ENCODE results near the gene CPB2. TPM values are rescaled to one million over a fixed set of nuclear protein-coding genes. Genes with fewer than 3 reads are reported as not detected.

Gene CPB2
- total RNA-seq, 1 donor from 2014 or later, result not detected

GRCh38 chr13:46109451-46109850, 4.6 kb upstream of the CPB2 start:
- Mint-ChIP-seq H3K4me3 (ENCODE audit: unreplicated experiment) (no peak overlapping the region), H3K27me3 (ENCODE audit: unreplicated experiment) (peaks cover 5% of the 10 kb centered on the region), H3K27ac (ENCODE audit: unreplicated experiment) (no peak overlapping the region), H3K9me3 (ENCODE audit: unreplicated experiment) (no peaks in the 10 kb centered on the region), H3K4me1 (ENCODE audit: unreplicated experiment) (peaks cover 25% of the 10 kb centered on the region), H3K36me3 (ENCODE audit: low read depth, unreplicated experiment) (no peaks in the 10 kb centered on the region)
- no peak for DNase-seq (ENCODE audit: low spot score)
- no peak for TF ChIP-seq CTCF (IDR thresholded peaks at IDR 0.05; ENCODE audit: unreplicated experiment)

- H3K36me3 Mint-ChIP-seq (ENCODE audit: low read depth, unreplicated experiment), result no peaks in the 10 kb centered on the region
- TF ChIP-seq CTCF (IDR thresholded peaks at IDR 0.05; ENCODE audit: unreplicated experiment), result no peak
- H3K27ac Mint-ChIP-seq (ENCODE audit: unreplicated experiment), result peak overlapping the region; percentile 85
- H3K4me1 Mint-ChIP-seq (ENCODE audit: unreplicated experiment), result peaks cover 20% of the 10 kb centered on the region
- no peak for DNase-seq (ENCODE audit: low spot score)
- no peaks in the 10 kb centered on the region for H3K9me3 Mint-ChIP-seq (ENCODE audit: unreplicated experiment)
- no peak overlapping the region for H3K4me3 Mint-ChIP-seq (ENCODE audit: unreplicated experiment)
- H3K27me3 Mint-ChIP-seq (ENCODE audit: unreplicated experiment), result peaks cover 5% of the 10 kb centered on the region
Measured at GRCh38 chr13:46106839-46107371, 2.1 kb upstream of the CPB2 start.

DNA sequence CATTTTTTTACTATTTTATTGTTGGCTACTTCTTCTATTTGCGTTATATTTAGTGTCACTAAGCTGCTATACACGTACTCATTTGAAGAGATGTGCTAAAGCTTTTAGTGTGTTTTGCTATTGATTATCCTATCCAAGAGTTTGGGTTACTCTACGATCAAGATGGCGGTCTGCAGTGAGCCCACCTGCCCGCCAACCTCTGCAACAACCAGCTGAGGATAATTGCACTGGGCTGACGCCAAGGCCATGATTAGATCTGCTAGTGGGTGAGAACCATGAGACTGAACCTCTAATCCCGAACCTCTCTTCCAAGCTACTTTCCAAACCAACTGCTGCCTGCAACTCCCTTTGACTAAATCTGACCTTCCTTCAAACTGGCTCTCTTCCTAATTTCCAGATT, 1.8 kb downstream of the CPB2 start:
- H3K36me3 Mint-ChIP-seq (ENCODE audit: low read depth, unreplicated experiment), result no peaks in the 10 kb centered on the region
- TF ChIP-seq CTCF (IDR thresholded peaks at IDR 0.05; ENCODE audit: unreplicated experiment), result no peak
- no peaks in the 10 kb centered on the region for H3K9me3 Mint-ChIP-seq (ENCODE audit: unreplicated experiment)
- H3K27me3 Mint-ChIP-seq (ENCODE audit: unreplicated experiment), result peaks cover 3% of the 10 kb centered on the region
- no peak overlapping the region for H3K4me3 Mint-ChIP-seq (ENCODE audit: unreplicated experiment)
- peaks cover 40% of the 10 kb centered on the region for H3K4me1 Mint-ChIP-seq (ENCODE audit: unreplicated experiment)
- no peak overlapping the region for H3K27ac Mint-ChIP-seq (ENCODE audit: unreplicated experiment)
- no peak for DNase-seq (ENCODE audit: low spot score)

DNA sequence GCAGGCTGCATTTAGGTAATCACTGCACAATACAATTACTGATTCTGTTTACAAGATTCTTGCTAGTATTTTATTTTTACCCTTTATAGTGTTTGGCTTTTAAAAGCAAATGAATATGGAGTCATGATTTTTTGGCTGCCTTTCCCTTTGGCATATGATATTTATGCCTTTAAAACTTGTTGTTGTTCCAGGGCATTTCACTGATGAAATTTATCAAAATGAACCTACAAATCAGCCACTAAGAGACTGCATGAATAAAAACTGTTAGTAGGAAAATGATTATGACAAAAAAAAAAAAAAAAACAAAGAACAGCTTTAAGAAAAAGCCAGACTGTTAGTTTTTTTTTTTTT, 2.6 kb downstream of the CPB2 start:
- Mint-ChIP-seq H3K4me1 (ENCODE audit: unreplicated experiment) (peaks cover 35% of the 10 kb centered on the region), H3K36me3 (ENCODE audit: low read depth, unreplicated experiment) (no peaks in the 10 kb centered on the region), H3K9me3 (ENCODE audit: unreplicated experiment) (no peaks in the 10 kb centered on the region), H3K27me3 (ENCODE audit: unreplicated experiment) (no peaks in the 10 kb centered on the region), H3K27ac (ENCODE audit: unreplicated experiment) (peak overlapping the region; percentile 76), H3K4me3 (ENCODE audit: unreplicated experiment) (no peak overlapping the region)
- no peak for TF ChIP-seq CTCF (IDR thresholded peaks at IDR 0.05; ENCODE audit: unreplicated experiment)
- DNase-seq (ENCODE audit: low spot score), result no peak

- H3K9me3 Mint-ChIP-seq (ENCODE audit: unreplicated experiment), result no peaks in the 10 kb centered on the region
- DNase-seq (ENCODE audit: low spot score), result no peak
- no peaks in the 10 kb centered on the region for H3K36me3 Mint-ChIP-seq (ENCODE audit: low read depth, unreplicated experiment)
- no peak for TF ChIP-seq CTCF (IDR thresholded peaks at IDR 0.05; ENCODE audit: unreplicated experiment)
- H3K4me1 Mint-ChIP-seq (ENCODE audit: unreplicated experiment), result peaks cover 29% of the 10 kb centered on the region
- peaks cover 4% of the 10 kb centered on the region for H3K27me3 Mint-ChIP-seq (ENCODE audit: unreplicated experiment)
- H3K4me3 Mint-ChIP-seq (ENCODE audit: unreplicated experiment), result no peak overlapping the region
- H3K27ac Mint-ChIP-seq (ENCODE audit: unreplicated experiment), result peak overlapping the region; percentile 76
Measured at GRCh38 chr13:46101484-46102254, 3.2 kb downstream of the CPB2 start.
